22Rv1 (cell line): ENCODE data around the gene EVC.

Experiments
- CTCF ChIP-seq: fragments of 450-650 bp; IDR thresholded peaks from 2 replicates; pipeline ENCODE4 v1.5.1; 2017; ENCODE audit warnings: mild to moderate bottlenecking
- ZFX ChIP-seq: fragments of 450-650 bp; IDR thresholded peaks from 2 replicates; pipeline ENCODE4 v1.6.1; 2017; ENCODE audit warnings: antibody characterized with exemption, borderline replicate concordance

- no peak for TF ChIP-seq CTCF
- no peak for TF ChIP-seq ZFX
Measured at GRCh38 chr4:5754529-5754881, 43.5 kb downstream of the EVC start.
